Activated T-cell treated with anti-CD3 and anti-CD28 coated beads, Interleukin-2, amount 50 U/mL, for 24 hours (primary cell): Measurements from ENCODE around the gene OLFML1.

Source experiments
- DNase-seq: peaks from one replicate; pipeline ENCODE4 v3.0.0-alpha.2; 2020
- H3K27ac Mint-ChIP-seq: 2 replicates; pipeline ENCODE4 v1.8.0; 2020; ENCODE audit warnings: mild to moderate bottlenecking, mixed read lengths
- H3K27me3 Mint-ChIP-seq: 2 replicates; pipeline ENCODE4 v1.8.0; 2020; ENCODE audit warnings: mixed read lengths
- H3K36me3 Mint-ChIP-seq: 2 replicates; pipeline ENCODE4 v1.8.0; 2020; ENCODE audit warnings: low read depth, mixed read lengths
- H3K4me1 Mint-ChIP-seq: 2 replicates; pipeline ENCODE4 v1.8.0; 2020; ENCODE audit warnings: low read depth, mixed read lengths
- H3K4me3 Mint-ChIP-seq: 2 replicates; pipeline ENCODE4 v1.8.0; 2020; ENCODE audit warnings: mild to moderate bottlenecking, moderate library complexity, mixed read lengths
- H3K9me3 Mint-ChIP-seq: 2 replicates; pipeline ENCODE4 v1.8.0; 2020; ENCODE audit warnings: mixed read lengths

Gene OLFML1

DNA sequence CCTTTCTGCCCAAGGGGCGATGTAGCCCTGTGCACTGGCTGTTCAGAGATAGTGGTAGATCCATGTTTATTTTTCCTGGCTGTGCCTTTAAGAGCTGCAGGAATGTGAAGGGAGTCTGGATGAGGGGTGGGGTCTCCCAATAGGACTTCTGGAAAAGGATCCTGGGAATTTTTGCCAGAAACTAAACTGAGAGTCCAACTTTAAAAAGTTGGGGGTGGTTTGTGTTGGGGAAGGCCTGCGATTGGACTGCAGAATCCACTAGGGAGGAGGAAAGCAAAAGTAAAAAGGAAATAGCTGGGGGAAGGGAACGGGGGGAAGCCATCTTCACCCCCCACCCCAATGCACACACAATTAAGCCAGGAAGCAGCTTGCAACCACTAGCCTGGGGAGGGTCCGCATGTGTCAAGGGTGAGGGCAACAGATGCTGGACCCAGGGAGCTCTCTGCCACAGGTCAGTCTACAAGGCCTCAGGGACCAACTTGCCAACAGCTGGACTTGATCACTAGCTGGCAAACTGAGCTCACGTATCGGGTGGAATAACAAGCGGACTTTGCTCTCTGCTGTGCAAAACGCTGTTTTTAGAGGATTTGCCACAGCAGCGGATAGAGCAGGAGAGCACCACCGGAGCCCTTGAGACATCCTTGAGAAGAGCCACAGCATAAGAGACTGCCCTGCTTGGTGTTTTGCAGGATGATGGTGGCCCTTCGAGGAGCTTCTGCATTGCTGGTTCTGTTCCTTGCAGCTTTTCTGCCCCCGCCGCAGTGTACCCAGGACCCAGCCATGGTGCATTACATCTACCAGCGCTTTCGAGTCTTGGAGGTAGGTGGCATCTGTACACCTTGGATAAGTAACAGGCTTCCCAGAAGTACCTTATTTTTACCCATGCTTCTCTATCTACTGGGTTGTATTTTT is at the start of gene OLFML1:
TSS of gene OLFML1 (plus strand) at position 321 of the 912 bp plus-strand sequence. CDS start at position 691, 370 bp downstream.
- Mint-ChIP-seq H3K9me3 (no peaks in the 10 kb centered on the region), H3K36me3 (no peaks in the 10 kb centered on the region), H3K27me3 (no peaks in the 10 kb centered on the region)

DNA sequence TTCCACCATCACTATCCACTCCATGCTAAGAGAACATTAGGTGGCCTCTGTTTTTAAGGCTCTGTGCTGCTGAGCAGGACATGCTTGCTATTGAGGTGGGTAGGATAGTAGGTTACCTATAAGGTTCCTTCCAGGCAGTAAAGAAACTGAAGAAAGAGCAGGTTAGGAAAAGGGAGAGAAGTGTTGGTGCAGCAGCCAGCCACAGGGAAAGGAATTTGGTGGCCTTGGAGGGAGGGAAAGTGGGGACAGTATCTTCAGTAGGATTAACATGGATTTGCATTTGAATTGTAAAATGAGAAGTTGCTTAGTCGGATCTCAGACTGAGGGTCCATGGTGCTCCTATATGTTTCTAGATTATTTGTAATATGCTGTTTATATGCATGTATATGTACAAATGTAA is 49.2 kb upstream of the OLFML1 start:
- Mint-ChIP-seq H3K27me3 (no peaks in the 10 kb centered on the region), H3K9me3 (no peaks in the 10 kb centered on the region), H3K27ac (no peak overlapping the region), H3K36me3 (no peaks in the 10 kb centered on the region), H3K4me3 (no peak overlapping the region), H3K4me1 (peaks cover 17% of the 10 kb centered on the region)
- DNase-seq = no peak

More for the DNA sequence above, at the start of gene OLFML1:
- Mint-ChIP-seq H3K4me1 (no peaks in the 10 kb centered on the region), H3K4me3 (no peak within 1 kb of the TSS), H3K27ac (no peak within 1 kb of the TSS)
- DNase-seq = no peak

DNA sequence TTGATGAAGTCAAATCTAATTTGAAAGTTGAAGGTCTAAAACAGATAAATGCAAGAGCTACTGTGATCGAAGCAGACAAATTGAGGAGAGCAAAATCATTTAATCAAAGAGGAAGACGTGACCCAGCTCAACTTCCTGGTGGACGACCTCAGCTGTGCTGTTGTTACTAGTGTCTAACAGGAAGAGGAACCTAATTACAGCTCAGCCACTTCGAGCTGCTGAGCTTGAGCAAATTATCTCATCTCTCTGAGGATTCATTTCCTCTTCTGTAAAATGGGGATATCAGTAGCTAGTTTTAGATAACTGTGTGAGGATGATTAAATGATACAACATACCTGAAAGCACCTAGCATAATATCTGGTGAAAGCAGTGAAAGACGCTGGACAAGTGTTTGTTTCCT is 48.6 kb upstream of the OLFML1 start:
- no peak for DNase-seq
- peaks cover 17% of the 10 kb centered on the region for H3K4me1 Mint-ChIP-seq
- H3K36me3 Mint-ChIP-seq = no peaks in the 10 kb centered on the region
- no peaks in the 10 kb centered on the region for H3K9me3 Mint-ChIP-seq
- H3K27me3 Mint-ChIP-seq = no peaks in the 10 kb centered on the region
- no peak overlapping the region for H3K4me3 Mint-ChIP-seq
- H3K27ac Mint-ChIP-seq = peak overlapping the region; percentile 78

DNA sequence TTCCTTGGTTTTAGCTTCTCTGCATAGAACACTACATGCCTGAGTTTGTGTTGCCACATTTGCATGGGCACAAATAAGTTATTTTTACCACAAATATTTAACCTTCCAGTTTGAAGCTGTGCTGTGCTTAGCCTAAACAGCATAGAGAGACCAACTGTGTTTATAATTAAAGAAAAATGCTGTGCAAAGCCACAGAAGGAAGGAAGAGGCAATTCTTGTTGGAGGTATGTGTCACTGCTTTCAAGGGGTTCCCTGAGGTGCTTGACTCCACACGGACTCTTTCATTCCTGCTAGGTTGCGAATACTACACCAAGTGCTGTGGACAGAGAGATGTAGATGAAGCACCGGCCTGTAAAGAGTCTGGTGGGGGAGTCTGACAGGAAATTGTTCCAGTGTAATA is 47.6 kb upstream of the OLFML1 start:
- no peak for DNase-seq
- H3K4me3 Mint-ChIP-seq = no peak overlapping the region
- H3K9me3 Mint-ChIP-seq = no peaks in the 10 kb centered on the region
- H3K36me3 Mint-ChIP-seq = no peaks in the 10 kb centered on the region
- H3K27me3 Mint-ChIP-seq = no peaks in the 10 kb centered on the region
- H3K4me1 Mint-ChIP-seq = peaks cover 17% of the 10 kb centered on the region
- H3K27ac Mint-ChIP-seq = no peak overlapping the region

DNA sequence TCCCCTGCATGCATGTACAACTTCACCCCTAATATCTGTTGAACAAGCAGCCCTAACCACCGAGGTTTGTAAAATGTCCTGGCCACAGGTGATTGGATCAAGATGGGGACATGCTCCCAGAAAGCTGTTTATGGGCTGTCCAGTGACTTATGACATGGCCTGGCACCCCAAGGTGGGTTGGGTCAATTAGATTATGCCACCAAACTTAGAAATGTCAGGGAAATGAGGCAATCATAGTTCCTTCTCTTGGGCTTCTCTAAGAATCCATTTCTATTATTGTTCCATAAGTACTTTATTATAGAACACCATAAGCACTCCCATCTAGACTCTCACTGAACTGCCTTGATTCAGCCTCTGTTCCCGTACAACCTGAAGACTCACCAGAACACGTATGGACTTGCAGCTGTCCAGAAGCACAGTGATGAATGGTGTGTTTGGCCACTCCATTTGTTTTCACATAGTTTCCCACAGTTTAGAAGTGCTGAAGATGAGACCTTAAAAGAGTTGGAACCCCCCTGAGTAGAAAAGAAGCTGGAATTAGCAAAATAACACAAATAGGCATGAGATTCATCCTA is 45.5 kb upstream of the OLFML1 start:
- H3K36me3 Mint-ChIP-seq = no peaks in the 10 kb centered on the region
- no peak for DNase-seq
- no peak overlapping the region for H3K27ac Mint-ChIP-seq

DNA sequence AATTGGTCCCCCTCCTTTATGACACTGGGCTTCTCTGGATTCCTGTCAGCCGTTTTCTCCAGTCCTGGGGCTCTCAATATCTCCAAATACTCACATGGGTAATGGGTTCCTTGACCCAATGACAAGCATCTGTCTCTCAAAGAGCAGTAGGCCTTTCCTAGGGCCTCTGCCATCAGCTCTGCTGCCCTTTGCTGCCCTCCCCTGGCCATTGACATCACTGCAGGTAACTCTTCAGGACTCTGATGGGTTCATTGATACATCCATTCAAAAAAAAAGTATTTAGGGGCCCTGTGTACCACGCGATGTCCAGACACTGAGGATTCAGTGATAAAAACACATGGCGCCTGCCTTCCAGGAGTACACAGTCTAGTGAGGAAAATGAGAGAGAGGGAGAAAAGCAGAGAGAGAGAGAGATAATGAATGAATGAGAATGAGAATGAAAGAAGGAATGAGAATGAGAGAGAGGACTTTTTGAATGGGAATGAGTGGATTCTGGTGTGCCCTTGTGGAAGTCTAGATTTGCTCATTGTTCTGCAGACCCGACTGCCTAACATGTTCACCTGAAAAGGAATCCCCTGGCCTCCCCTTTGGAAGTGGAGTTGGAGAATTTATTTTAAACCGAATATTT is 42.6 kb upstream of the OLFML1 start:
- Mint-ChIP-seq H3K9me3 (no peaks in the 10 kb centered on the region), H3K36me3 (no peaks in the 10 kb centered on the region), H3K27ac (no peak overlapping the region), H3K4me1 (no peaks in the 10 kb centered on the region), H3K27me3 (peaks cover 3% of the 10 kb centered on the region), H3K4me3 (no peak overlapping the region)
- peak; percentile 79 for DNase-seq

More for the DNA sequence above, 45.5 kb upstream of the OLFML1 start:
- Mint-ChIP-seq H3K9me3 (no peaks in the 10 kb centered on the region), H3K4me3 (no peak overlapping the region), H3K27me3 (no peaks in the 10 kb centered on the region), H3K4me1 (peaks cover 17% of the 10 kb centered on the region)

DNA sequence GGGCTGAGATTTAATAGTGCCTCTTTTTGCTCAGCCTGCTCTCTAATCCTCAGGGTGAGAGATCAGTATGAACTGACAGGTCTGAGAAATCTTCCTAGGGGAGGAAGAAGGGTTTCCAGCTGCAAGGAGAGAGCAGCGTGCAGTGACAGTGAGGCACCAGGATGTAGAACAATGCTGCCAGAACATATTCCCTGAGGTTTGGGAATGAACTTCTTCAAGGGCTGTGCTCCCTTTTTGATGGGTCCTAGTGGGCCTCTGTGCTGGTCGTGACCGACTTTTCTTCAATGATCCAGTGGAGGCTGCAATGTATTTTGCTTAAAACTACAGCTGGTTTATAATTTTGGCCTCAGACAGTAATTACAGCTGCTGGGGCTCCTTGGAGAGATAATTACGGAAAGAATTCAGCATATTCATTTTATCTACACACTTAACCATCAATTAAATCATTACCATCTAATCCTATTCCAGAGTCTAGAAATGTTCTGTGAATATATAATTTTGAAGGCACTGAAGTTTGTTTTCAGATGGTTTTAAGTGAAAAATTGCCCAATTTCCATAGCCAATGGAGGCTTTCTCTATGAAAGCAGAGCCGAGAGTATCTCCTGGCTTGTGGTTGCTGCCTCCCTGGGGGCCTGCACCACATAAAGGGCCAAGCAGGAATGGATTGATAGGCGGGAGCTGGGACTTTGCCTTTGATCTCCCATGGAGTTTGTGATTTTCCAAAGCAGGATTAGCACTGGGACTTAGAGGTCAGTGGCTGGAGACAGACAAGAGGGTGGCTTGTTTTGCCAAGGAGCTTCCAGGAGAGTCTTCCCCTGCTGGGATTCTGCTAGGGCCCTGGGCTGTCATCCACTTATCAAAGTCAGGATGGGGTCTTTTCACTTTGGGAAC is 41.0 kb upstream of the OLFML1 start:
- Mint-ChIP-seq H3K4me3 (no peak overlapping the region), H3K27ac (no peak overlapping the region), H3K27me3 (peaks cover 3% of the 10 kb centered on the region), H3K9me3 (no peaks in the 10 kb centered on the region), H3K4me1 (no peaks in the 10 kb centered on the region), H3K36me3 (no peaks in the 10 kb centered on the region)
- no peak for DNase-seq

DNA sequence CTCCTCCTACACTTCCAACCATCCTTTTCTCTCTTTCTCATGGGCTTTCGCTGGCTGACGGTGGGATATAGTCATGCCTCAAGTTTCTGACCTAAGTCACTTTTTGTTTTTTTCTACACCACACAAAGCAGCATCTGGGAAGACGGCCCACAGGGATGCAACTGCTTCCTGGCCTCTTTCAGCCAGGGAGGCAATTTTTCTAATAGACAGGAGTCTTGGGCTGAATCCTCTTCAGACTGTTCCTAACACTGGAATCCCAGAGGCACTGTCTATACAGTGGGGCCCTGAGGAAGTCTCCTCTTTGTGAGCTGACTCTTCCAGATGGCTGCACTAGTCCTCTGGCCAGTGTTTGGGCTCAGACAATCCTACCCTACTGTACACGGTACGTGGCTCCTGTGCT is 39.7 kb upstream of the OLFML1 start:
- Mint-ChIP-seq H3K27me3 (peaks cover 3% of the 10 kb centered on the region), H3K4me3 (no peak overlapping the region), H3K27ac (no peak overlapping the region), H3K4me1 (no peaks in the 10 kb centered on the region), H3K9me3 (no peaks in the 10 kb centered on the region), H3K36me3 (no peaks in the 10 kb centered on the region)
- DNase-seq = no peak

DNA sequence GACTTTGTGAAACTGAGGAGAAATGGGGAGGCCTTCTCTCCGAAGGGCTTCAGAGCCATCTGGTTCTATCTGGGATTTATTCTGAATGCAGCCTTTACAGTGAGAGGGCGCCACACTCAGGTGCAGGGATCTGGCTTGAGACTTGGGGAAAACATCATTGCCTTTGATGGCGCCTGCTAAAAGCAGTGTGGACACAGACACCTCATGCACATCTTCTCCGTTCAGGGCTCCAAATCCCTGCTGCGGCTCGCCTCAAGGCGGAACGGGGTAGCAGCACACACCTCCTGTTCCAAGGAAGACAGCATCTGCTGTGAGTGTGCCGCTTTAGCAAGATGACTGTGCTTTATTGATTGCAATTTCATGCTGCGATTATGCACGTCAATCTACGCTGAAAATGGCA is 37.1 kb upstream of the OLFML1 start:
- DNase-seq = no peak
- no peaks in the 10 kb centered on the region for H3K36me3 Mint-ChIP-seq
- H3K4me1 Mint-ChIP-seq = no peaks in the 10 kb centered on the region
- H3K9me3 Mint-ChIP-seq = no peaks in the 10 kb centered on the region
- peaks cover 3% of the 10 kb centered on the region for H3K27me3 Mint-ChIP-seq
- H3K4me3 Mint-ChIP-seq = no peak overlapping the region
- no peak overlapping the region for H3K27ac Mint-ChIP-seq

DNA sequence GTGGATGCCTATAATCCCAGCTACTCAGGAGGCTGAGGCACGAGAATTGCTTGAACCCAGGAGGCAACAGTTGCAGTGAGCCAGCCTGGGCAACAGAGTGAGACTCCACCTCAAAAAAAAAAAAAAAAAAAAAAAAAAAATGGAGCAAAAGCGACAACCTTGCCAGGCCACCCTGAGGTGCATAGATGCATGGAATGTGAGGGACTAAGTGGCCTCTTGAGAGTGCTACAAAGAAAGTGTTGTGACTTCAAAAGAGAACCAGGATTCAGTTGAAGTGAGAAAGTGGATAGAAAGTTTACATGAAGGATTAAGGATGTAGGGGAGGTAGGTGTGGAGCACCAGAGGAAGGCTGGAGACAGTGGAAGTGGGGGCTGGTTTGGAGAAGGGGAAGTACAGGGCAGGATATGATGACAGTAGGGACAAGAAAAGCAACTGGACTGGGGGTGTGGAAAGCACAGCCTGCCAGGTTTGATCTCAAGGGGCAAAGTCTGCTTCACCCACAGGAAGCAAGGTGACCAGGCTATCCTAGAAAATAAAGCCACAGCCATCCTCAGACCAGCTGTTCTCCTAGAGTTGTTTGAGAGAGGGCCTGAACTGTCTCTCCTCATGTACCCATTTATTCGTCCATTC is 36.0 kb upstream of the OLFML1 start:
- Mint-ChIP-seq H3K9me3 (no peaks in the 10 kb centered on the region), H3K27me3 (peaks cover 3% of the 10 kb centered on the region), H3K4me1 (no peaks in the 10 kb centered on the region), H3K4me3 (no peak overlapping the region), H3K27ac (no peak overlapping the region), H3K36me3 (no peaks in the 10 kb centered on the region)
- no peak for DNase-seq

DNA sequence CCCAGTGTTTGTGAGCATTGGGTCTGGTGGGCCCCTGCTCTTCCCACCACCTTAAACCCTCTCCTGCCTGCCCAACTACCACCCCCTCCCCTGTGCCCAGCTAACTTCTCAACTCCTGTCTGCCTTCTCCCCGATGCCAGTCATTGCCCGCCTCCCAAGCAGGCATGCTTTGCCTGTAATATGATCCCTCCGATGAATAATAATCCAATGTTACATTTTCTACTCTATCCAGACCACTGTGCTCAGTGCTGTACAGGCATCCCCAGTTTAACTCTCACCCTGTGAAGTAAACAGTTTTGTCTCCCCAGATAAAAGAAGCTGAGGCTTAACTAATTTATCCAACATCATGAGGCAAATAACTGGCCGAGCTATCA is 35.5 kb upstream of the OLFML1 start:
- Mint-ChIP-seq H3K36me3 (no peaks in the 10 kb centered on the region), H3K27ac (no peak overlapping the region), H3K27me3 (peaks cover 3% of the 10 kb centered on the region), H3K4me3 (no peak overlapping the region), H3K9me3 (no peaks in the 10 kb centered on the region), H3K4me1 (no peaks in the 10 kb centered on the region)
- no peak for DNase-seq

DNA sequence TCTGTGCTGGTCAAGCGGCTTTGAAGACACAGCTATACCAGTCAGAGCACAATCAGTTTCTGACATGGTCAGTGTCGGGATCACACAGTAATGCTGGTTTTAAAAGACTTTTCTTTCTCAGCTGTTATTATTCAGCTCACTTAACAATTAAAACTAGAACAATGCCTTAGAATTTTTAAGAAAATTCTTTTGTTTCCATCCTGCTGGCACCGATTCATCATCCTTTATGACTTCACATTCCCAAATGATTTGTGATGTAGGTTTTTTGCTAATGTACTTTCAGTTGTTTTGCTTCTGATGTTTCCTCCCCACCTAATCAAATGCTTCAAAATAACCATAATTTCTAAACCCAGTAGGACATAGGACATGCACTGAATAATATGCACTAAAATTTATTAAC is 34.5 kb upstream of the OLFML1 start:
- no peak overlapping the region for H3K4me3 Mint-ChIP-seq
- H3K36me3 Mint-ChIP-seq = no peaks in the 10 kb centered on the region
- DNase-seq = no peak
- H3K27me3 Mint-ChIP-seq = no peaks in the 10 kb centered on the region
- no peaks in the 10 kb centered on the region for H3K4me1 Mint-ChIP-seq
- H3K9me3 Mint-ChIP-seq = no peaks in the 10 kb centered on the region
- H3K27ac Mint-ChIP-seq = no peak overlapping the region

DNA sequence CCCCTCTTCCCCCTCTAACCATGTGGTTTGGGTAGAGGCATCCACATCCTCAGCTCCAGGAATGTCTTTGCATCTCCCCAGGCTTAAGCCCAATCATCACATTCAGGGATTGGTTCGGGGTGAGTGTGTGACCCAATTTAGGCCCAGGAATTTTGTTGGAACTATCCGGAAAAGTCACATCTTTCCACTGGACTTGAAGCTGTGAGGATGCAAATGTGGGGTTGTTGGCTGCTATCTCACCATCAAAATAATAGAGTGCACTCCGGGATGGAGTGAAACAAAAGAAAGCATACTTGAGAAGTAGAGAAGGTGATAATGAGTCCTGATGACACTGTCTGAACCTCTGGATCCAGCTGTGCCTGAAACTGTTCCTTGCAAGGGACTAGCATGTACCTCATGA is 33.8 kb upstream of the OLFML1 start:
- Mint-ChIP-seq H3K27ac (no peak overlapping the region), H3K9me3 (no peaks in the 10 kb centered on the region), H3K4me3 (no peak overlapping the region)

DNA sequence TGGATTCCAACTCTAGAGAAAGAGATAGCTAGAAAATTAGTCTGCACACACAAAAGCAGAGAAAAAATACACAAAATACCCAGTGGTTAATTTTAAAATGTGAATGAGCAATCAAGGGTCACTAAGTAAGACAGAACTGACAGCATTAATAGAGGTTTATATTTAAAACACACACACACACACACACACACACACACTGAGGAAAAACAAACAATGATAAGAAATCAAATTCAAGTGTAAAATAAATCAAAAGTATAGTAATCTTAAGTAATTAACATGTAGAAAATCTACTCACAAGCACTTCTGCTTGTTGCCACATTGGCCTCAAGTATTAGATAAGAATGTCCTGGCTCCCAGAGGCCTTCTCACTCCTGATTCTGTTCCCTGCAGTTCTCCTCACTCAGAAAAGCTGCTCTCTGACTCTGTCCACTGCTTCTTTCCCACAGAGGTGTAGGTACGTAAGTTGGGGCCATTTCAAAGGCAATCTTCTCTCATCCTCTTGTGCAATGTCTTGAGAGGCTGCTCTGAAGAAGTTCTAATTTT is 33.3 kb upstream of the OLFML1 start:
- H3K36me3 Mint-ChIP-seq = no peaks in the 10 kb centered on the region
- DNase-seq = no peak
- no peak overlapping the region for H3K27ac Mint-ChIP-seq
- H3K27me3 Mint-ChIP-seq = no peaks in the 10 kb centered on the region
- no peaks in the 10 kb centered on the region for H3K4me1 Mint-ChIP-seq
- no peaks in the 10 kb centered on the region for H3K9me3 Mint-ChIP-seq
- H3K4me3 Mint-ChIP-seq = no peak overlapping the region

More for the DNA sequence above, 33.8 kb upstream of the OLFML1 start:
- Mint-ChIP-seq H3K36me3 (no peaks in the 10 kb centered on the region), H3K4me1 (no peaks in the 10 kb centered on the region), H3K27me3 (no peaks in the 10 kb centered on the region)
- no peak for DNase-seq
